SJSA1 (cell line): ENCODE results near the gene LFNG. TPM values are rescaled to one million over a fixed set of nuclear protein-coding genes. Genes with fewer than 3 reads are reported as not detected.

Experiments used
- DNase-seq, 2 experiments: peaks; one replicate each; pipeline ENCODE4 v3.0.0-alpha.2; 2015 to 2020; ENCODE audit warnings: low spot score in 2 of 2, low read depth in 1 of 2
- H3K27ac ChIP-seq: fragments of 250-450 bp; sonication (Bioruptor Pico); 2 replicates; pipeline ENCODE4 v1.5.1; 2020; ENCODE audit warnings: mild to moderate bottlenecking, moderate library complexity
- H3K27me3 ChIP-seq: fragments of 250-450 bp; sonication (Bioruptor Pico); replicated peaks from 2 replicates; pipeline ENCODE4 v1.5.1; 2020; ENCODE audit warnings: mild to moderate bottlenecking, moderate library complexity
- H3K36me3 ChIP-seq: fragments of 250-450 bp; sonication (Bioruptor Pico); 2 replicates; pipeline ENCODE4 v1.5.1; 2020; ENCODE audit warnings: mild to moderate bottlenecking
- H3K4me1 ChIP-seq: fragments of 250-450 bp; sonication (Bioruptor Pico); replicated peaks from 2 replicates; pipeline ENCODE4 v1.6.1; 2021; ENCODE audit warnings: mild to moderate bottlenecking
- H3K4me3 ChIP-seq: fragments of 250-450 bp; sonication (Bioruptor Pico); 2 replicates; pipeline ENCODE4 v1.5.1; 2020; ENCODE audit warnings: mild to moderate bottlenecking
- H3K9me3 ChIP-seq: fragments of 250-450 bp; sonication (Bioruptor Pico); replicated peaks from 2 replicates; pipeline ENCODE4 v1.5.1; 2020; ENCODE audit warnings: mild to moderate bottlenecking
- total RNA-seq: library from RNA; depleted of rRNA; stranded (reverse); fragments of >200 nt; shearing (Covaris generic); gene quantifications from 2 replicates; pipeline ENCODE4 v1.2.3, GENCODE V29; 2014

LFNG gene
- total RNA-seq, 1 experiment from 2014 or later, result 0.97 TPM

DNA sequence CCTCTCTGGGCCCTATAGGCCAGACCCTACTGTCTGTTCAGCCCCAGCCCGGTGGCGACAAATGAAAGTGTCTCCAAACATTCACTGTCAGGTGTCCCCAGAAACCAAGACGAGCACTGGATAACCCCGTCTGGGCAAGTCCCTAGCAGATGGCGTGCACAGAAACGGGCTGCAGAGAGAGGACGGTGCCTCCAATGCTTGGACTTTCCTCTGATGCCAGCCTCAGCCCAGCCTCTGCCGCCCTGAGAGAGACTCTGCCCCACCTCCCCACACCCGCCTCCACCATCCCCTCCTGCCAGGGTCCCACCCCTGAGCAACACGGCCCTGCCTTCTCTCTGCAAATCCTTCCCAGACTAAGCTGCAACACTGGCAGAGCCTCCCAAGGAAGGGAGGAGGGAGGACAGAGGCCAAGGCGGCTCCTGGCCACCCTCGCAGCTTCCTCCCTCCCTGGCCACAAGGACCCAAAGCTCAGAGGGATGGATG lies 7.4 kb upstream of the LFNG start:
- Histone ChIP-seq H3K4me1 (peaks cover 27% of the 10 kb centered on the region), H3K4me3 (no peak overlapping the region), H3K36me3 (no peaks in the 10 kb centered on the region), H3K9me3 (no peaks in the 10 kb centered on the region), H3K27ac (no peak overlapping the region), H3K27me3 (no peaks in the 10 kb centered on the region)
- no peak for DNase-seq

DNA sequence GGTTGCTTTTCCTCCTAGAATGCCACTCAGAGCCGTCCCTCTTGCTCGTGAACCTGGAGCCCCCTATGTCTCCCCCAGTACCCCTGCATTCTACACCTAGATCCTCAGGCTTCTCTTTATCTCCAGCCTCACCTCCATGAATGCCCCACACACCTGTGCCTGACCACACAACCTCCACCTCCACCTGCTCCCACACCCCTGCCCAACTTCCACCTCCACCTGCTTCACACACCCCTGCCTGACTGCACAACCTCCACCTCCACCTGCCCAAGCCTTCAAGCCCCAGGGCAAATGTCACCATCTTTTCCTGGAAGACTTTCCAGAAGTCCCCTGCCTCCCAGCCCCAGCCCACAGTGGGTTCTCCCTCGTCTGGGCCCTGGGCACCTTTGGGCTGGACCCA lies 6.9 kb upstream of the LFNG start:
- Histone ChIP-seq H3K27me3 (no peaks in the 10 kb centered on the region), H3K9me3 (no peaks in the 10 kb centered on the region), H3K27ac (no peak overlapping the region), H3K4me1 (peaks cover 32% of the 10 kb centered on the region), H3K36me3 (no peaks in the 10 kb centered on the region), H3K4me3 (no peak overlapping the region)
- no peak for DNase-seq

DNA sequence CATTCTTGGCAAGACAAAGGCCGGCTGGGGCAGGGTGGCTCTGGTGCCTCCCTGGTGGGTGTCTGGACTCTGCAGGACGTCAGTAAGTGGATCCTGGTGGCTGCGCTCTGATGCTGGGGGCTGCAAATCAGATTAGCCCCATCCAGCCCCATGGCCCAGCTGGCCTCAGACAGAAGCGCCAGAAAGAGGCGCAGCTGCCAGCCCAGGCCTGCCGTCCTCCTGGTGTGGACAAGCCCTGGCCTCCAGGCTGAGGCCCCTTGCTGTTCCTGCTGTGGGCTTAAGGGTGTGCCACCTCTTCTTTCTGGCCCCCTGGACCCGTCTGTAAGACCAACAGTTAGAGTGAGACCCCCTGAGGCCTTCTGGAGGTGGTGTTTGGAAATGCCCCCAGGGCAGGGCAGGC lies 5.9 kb upstream of the LFNG start:
- Histone ChIP-seq H3K4me3 (no peak overlapping the region), H3K9me3 (no peaks in the 10 kb centered on the region), H3K4me1 (peaks cover 32% of the 10 kb centered on the region), H3K27ac (no peak overlapping the region), H3K27me3 (no peaks in the 10 kb centered on the region), H3K36me3 (no peaks in the 10 kb centered on the region)
- DNase-seq, result no peak

DNA sequence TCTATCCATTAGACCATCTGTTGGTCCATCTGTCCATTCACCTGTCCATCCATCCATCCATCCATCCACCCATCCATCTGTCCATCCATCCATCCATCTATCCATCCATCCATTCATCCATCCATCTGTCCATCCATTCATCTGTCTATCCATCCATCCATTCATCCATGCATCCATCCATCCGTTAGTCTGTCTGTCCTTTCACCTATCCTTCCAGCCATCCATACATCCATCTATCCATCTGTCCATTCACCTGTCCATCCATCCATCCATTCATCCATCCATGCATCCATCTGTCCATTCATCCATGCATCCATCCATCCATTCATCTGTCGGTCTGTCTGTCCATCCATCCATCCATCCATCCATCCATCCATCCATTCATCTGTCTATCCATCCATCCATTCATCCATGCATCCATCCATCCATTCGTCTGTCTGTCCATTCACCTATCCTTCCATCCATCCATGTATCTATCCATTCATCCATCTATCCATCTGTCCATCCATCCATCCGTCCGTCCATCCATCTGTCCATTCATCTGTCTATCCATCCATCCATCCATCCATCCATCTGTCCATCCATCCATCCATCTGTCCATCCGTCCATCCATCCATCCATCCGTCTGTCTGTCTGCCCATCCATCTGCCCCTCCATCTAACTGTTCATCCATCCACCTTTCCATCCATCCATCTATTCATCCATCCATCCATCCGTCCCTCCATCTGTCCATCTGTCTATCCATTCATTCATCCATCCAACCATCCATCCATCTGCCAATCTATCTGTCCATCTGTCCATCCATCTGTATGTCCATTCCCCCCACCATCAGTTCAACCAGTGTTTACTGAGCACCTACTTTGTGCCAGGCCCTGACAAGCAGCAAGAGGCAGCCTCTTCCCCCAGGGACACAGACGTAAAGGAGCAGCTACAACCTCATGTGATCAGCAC lies 4.8 kb upstream of the LFNG start:
- Histone ChIP-seq H3K27ac (no peak overlapping the region), H3K27me3 (no peaks in the 10 kb centered on the region), H3K4me1 (peaks cover 35% of the 10 kb centered on the region), H3K4me3 (no peak overlapping the region), H3K36me3 (no peaks in the 10 kb centered on the region), H3K9me3 (no peaks in the 10 kb centered on the region)
- DNase-seq, result no peak

DNA sequence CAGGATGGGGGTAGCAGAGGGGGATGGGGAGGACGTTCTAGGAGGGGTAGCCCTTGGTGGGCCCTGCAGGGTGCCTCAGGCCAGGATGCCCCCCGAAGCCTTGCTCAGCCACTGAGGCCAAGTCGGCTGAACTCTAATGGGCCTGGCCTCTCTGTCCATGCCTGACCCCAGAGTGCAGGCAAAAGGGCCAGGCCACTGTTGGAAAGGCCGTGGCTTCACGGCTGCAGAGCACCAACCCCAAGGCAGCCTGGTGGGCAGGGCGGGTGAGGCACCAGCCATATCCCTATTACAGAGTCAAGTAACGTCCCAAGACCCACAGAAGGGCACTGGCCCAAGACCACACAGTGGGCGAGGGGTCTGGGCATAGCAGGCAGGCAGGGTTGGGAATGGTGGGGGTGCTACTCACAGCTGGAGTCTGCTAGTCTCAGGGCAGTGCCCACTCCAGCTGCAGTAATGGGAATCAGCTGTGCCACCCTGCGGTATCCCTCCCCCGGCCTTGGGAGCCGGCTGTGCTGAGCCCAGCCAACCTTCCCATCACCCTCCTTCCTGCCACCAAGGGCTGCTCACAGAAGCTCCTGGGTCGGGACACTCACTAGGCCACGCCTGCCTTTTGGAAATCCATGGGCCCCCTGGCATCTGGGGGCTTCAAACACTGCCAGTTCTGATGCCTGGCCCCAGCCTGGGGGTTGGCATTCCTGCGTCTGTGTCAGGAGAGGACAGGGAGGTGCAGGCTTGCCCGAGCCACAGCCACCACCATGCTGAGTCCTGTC lies 4.0 kb upstream of the LFNG start:
- no peak overlapping the region for H3K27ac ChIP-seq
- no peaks in the 10 kb centered on the region for H3K27me3 ChIP-seq
- H3K36me3 ChIP-seq, result no peaks in the 10 kb centered on the region
- no peaks in the 10 kb centered on the region for H3K9me3 ChIP-seq
- DNase-seq, result no peak
- no peak overlapping the region for H3K4me3 ChIP-seq
- peaks cover 42% of the 10 kb centered on the region for H3K4me1 ChIP-seq

DNA sequence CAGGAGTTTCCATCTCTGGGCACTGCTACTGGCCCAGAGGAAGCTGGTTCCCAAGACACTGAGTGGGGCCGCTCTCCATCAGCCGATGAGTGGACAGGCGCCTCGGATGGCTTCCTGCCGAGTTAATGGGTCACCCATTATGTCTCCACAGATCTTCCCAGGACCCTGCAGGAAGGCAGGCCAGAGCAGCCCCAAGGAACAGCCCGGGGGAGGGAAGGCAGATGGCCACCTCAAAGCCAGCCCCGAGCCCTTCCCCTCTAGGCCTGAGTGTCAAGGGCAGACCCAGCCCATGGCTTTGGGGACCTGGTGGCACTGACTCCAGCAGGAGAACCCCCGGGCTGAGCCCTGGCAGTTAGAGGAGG lies 3.4 kb upstream of the LFNG start:
- Histone ChIP-seq H3K4me3 (no peak overlapping the region), H3K4me1 (peaks cover 43% of the 10 kb centered on the region), H3K27me3 (no peaks in the 10 kb centered on the region), H3K9me3 (no peaks in the 10 kb centered on the region), H3K27ac (no peak overlapping the region; the same call in 1 of the 2 replicates), H3K36me3 (no peaks in the 10 kb centered on the region)
- DNase-seq, result no peak

DNA sequence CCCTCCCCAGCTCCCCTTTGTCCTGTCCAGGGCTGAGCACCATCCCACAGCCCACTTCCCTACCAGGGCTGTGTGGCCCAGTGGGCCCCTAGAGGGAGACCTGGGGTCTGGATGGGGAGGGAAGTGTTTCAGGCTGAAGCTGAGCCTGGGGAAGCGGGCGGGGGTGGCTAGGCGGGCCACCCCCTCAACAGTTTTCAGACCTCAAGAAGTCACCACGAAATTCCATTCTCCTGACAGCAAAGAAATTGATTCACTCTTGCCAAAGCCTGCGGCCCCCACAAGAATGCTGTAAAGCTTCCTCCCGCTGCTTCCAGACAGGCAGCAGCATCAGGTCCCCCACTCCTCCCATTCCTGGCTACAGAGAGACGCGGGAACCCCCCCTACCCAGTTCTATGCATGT lies 2.5 kb upstream of the LFNG start:
- Histone ChIP-seq H3K27me3 (no peaks in the 10 kb centered on the region), H3K4me3 (no peak overlapping the region), H3K27ac (peak overlapping the region; percentile 70), H3K36me3 (no peaks in the 10 kb centered on the region), H3K4me1 (peaks cover 49% of the 10 kb centered on the region), H3K9me3 (no peaks in the 10 kb centered on the region)
- DNase-seq, result peak; percentile 86 to 87

DNA sequence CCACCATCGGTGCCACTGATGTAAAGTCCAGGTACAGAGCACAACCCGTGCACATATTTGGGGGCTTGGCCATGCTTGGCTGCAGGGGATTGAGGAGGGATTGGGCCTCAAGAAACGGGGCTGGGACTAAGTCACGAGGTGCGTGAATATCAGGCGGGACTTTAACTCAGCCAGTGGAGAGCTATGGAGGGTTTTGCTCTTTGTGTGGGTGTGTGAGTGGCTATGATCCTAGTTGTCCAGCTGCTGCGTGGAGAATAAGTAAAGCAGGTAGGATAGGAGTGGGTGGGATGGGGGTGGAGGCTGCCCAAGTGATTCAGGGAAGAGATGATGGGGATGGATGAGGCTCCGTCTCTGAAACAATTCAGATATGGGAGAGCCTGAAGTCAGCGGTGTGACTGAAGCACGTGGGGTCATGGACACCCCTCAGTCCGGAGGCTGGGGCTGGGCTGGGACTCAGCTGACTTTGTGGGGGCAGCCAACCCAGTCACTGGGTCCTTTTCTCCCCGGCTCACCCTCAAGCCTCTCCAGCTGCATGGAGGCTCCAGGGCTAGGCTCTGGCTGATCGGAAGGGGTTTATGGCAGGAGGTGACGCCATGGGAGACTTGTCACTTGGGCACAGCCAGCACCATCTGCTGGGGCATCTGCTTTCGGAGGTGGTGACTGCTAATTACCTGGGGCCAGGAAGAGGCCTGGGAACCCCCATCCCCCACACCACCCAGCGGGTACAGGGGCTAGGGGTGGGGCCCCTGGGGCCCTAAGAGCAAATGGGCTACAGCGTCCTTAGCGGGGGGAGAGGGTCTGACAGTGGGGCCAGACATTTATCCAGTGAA lies 1.7 kb upstream of the LFNG start:
- Histone ChIP-seq H3K27me3 (no peaks in the 10 kb centered on the region), H3K9me3 (no peaks in the 10 kb centered on the region), H3K4me3 (no peak overlapping the region), H3K27ac (peak overlapping the region; percentile 42), H3K4me1 (peaks cover 58% of the 10 kb centered on the region), H3K36me3 (no peaks in the 10 kb centered on the region)
- DNase-seq, result no peak

DNA sequence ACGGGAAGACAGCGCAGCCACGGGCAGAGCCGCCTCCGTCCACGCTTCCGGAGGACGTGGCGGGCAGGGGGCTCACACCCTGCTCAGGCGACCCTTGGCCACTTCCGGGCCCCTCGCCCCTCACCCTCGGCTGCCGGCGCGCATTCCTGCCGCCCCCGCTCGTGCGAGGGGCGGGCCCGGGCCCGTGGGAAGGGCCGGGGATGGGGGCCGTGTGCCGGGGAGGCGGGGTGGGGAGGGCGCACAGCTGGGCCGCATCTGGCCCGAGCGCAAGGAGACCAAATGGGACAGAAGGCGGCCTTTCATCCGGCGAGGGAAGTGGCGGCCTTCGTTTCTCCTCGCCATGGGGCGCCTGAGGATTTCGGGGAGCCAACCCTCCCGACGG lies 846 bp upstream of the LFNG start:
- H3K36me3 ChIP-seq, result no peaks in the 10 kb centered on the region
- H3K4me1 ChIP-seq, result peaks cover 66% of the 10 kb centered on the region
- DNase-seq, result no peak
- no peak overlapping the region for H3K27ac ChIP-seq
- no peaks in the 10 kb centered on the region for H3K9me3 ChIP-seq
- H3K27me3 ChIP-seq, result no peaks in the 10 kb centered on the region
- no peak overlapping the region for H3K4me3 ChIP-seq

DNA sequence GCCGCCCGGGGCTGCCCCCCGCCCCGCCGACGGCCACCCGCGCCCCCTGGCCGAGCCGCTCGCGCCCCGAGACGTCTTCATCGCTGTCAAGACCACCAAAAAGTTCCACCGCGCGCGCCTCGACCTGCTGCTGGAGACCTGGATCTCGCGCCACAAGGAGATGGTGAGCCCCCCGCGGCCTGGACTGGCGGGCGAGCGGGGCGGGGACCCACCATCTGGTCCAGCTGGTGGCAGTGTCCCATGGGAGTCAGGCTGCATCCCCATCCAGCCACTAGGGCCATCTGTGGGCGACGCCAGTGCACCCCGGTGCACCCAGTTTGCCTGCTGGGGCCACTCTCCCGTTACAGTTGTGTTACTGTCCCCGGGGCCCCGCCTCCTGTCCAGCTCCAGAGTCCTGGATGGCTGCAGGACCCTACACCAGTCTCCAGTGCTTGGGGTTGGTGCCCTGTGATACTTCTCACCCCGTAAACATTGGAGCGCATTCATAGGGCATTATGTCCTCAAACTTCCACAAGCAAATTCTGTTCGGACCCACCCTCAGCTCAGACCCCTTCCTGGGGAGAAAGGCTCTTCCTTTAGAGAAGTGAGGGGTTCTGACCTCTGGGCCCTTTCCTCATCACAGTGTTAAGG lies 672 bp downstream of the LFNG start:
- Histone ChIP-seq H3K36me3 (no peaks in the 10 kb centered on the region), H3K9me3 (no peaks in the 10 kb centered on the region), H3K4me3 (peak overlapping the region; percentile 35), H3K27ac (no peak overlapping the region), H3K27me3 (no peaks in the 10 kb centered on the region), H3K4me1 (peaks cover 76% of the 10 kb centered on the region)
- DNase-seq, result no peak

DNA sequence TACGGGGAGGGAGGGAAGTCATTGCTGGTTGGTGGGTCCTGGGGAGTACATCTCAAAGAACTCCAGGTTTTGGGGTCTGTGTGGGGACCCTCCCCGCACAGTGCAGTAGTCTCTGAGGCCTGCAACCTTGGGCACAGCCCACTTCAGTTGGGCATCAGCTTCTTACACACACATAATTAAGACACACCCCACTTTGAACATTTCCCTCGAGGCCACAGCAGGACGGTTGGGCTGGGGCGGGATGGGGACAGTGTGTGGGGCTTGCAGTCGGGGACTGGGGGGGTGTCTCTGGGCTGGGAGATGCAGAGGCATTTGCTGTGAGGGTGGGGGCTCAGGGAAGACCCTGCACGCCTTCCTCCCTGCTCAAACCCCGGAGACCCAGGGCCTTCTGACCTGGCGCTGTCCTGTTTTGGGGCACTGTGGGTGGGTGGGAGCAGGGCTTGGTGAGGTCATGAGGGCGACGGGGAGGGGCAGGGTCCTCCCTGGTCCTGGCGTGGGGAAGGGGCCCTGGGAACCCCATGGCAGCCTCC lies 1.3 kb downstream of the LFNG start:
- peaks cover 74% of the 10 kb centered on the region for H3K4me1 ChIP-seq
- no peaks in the 10 kb centered on the region for H3K27me3 ChIP-seq
- no peak overlapping the region for H3K27ac ChIP-seq
- H3K9me3 ChIP-seq, result no peaks in the 10 kb centered on the region
- H3K4me3 ChIP-seq, result no peak overlapping the region
- no peaks in the 10 kb centered on the region for H3K36me3 ChIP-seq
- DNase-seq, result no peak

DNA sequence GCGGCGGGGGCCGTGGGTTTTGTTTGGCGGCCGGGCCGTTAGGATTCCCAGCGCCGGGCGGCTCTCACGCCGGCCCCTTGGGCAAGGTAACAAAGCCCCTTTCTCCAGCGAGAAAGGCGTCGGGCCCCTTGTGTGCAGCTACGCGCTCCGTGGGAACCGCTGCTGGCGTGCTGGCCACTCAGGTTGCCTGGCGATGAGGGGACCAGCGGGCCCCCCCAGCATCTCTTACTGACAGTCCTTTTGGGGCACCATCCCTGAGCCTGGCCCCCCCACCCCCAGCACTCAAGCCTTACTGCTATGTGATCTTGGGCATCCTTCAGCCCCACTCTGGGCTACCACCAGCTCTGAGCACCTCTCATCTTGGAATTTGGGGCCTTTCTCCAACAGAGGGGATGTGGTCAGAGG lies 1.8 kb downstream of the LFNG start:
- Histone ChIP-seq H3K36me3 (no peaks in the 10 kb centered on the region), H3K4me3 (no peak overlapping the region), H3K4me1 (peaks cover 69% of the 10 kb centered on the region), H3K9me3 (no peaks in the 10 kb centered on the region), H3K27me3 (no peaks in the 10 kb centered on the region), H3K27ac (no peak overlapping the region)
- DNase-seq, result no peak

DNA sequence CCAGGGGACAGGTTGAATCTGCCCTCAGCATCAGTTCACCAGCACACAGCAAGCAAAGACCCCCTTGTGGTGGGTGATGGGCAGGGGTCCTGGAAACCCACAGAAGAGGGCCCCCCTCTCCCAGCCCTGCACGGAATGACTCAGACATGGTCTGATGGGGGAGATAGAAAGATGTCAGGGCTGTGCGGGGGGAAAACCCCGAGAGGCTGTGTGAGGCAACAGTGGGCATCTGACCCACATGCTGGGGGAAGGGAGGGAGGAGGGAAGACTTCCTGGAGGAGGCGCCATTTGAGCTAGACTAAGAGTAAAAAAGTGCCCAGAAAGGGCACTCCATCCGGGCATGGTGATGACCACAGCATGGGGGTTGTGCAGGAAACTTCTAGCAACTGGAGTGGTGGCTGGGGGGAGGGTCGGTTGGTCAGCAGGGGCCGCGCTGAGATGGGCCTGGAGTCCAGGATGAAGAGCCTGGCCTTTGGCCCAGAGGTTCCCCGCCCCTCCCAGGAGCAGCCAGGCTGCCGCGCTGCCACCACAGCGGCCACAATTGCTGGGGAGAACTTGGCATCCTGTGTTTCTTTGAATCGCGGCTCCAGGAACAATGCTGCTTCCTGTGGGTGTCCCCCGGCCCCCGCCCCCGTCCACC lies 2.5 kb downstream of the LFNG start:
- peaks cover 61% of the 10 kb centered on the region for H3K4me1 ChIP-seq
- no peaks in the 10 kb centered on the region for H3K27me3 ChIP-seq
- no peaks in the 10 kb centered on the region for H3K36me3 ChIP-seq
- H3K4me3 ChIP-seq, result no peak overlapping the region
- H3K9me3 ChIP-seq, result no peaks in the 10 kb centered on the region
- H3K27ac ChIP-seq, result no peak overlapping the region
- no peak for DNase-seq
